GM18526 (cell line): ENCODE data around the gene LRRC45.

Experiments
- POLR2A ChIP-seq: IDR thresholded peaks from 3 replicates; pipeline ENCODE4 v1.6.1; 2011; ENCODE audit not compliant: insufficient read length; ENCODE audit errors: extremely low read depth

Gene LRRC45

GRCh38 chr17:82030470-82031302 lies 7.6 kb downstream of the LRRC45 start:
- TF ChIP-seq POLR2A = no peak

- TF ChIP-seq POLR2A = no peak
Measured at GRCh38 chr17:82031303-82031884, 8.3 kb downstream of the LRRC45 start, which contains the start of gene RAC3. Gene RAC3 (plus strand): TSS chr17:82031678. CDS start chr17:82031762, 84 bp downstream.

- no peak for TF ChIP-seq POLR2A
Measured at GRCh38 chr17:82031885-82032627, 9.0 kb downstream of the LRRC45 start.

GRCh38 chr17:82033359-82034085 lies 10.4 kb downstream of the LRRC45 start:
- no peak for TF ChIP-seq POLR2A

GRCh38 chr17:82034371-82035011 lies 11.4 kb downstream of the LRRC45 start:
- TF ChIP-seq POLR2A = no peak

- TF ChIP-seq POLR2A = no peak
Measured at GRCh38 chr17:82035488-82035887, 12.4 kb downstream of the LRRC45 start.

- TF ChIP-seq POLR2A = no peak
Measured at GRCh38 chr17:82035956-82036633, 13.0 kb downstream of the LRRC45 start.

GRCh38 chr17:82036634-82037091 lies 13.6 kb downstream of the LRRC45 start:
- TF ChIP-seq POLR2A = no peak

GRCh38 chr17:82037092-82037888 lies 14.2 kb downstream of the LRRC45 start, which contains the start of gene DCXR:
Gene DCXR (minus strand): TSS chr17:82037697. CDS start chr17:82037682, 15 bp downstream.
- TF ChIP-seq POLR2A = peak; percentile 96

- TF ChIP-seq POLR2A = no peak
Measured at GRCh38 chr17:82037889-82038195, 14.7 kb downstream of the LRRC45 start.

- no peak for TF ChIP-seq POLR2A
Measured at GRCh38 chr17:82039695-82040299, 16.7 kb downstream of the LRRC45 start.

GRCh38 chr17:82041144-82041814 lies 18.2 kb downstream of the LRRC45 start:
- TF ChIP-seq POLR2A = no peak

- no peak for TF ChIP-seq POLR2A
Measured at GRCh38 chr17:82042649-82043048, 19.5 kb downstream of the LRRC45 start.

- TF ChIP-seq POLR2A = no peak
Measured at GRCh38 chr17:82043507-82043906, 20.4 kb downstream of the LRRC45 start.
